ENCODE measurements around the gene OR9A2.

GRCh38 chr7:142992427-142992826, 34.5 kb downstream of the OR9A2 start:
- no peak for TF ChIP-seq RAD21 (IDR thresholded peaks at IDR 0.05)
- no peak for TF ChIP-seq GABPA (IDR thresholded peaks at IDR 0.05 in 1 of 2, conservative IDR thresholded peaks at IDR 0.05 in 1 of 2)
- no peak for TF ChIP-seq TAF1 (conservative IDR thresholded peaks at IDR 0.05)
- TF ChIP-seq, protein P1, sequence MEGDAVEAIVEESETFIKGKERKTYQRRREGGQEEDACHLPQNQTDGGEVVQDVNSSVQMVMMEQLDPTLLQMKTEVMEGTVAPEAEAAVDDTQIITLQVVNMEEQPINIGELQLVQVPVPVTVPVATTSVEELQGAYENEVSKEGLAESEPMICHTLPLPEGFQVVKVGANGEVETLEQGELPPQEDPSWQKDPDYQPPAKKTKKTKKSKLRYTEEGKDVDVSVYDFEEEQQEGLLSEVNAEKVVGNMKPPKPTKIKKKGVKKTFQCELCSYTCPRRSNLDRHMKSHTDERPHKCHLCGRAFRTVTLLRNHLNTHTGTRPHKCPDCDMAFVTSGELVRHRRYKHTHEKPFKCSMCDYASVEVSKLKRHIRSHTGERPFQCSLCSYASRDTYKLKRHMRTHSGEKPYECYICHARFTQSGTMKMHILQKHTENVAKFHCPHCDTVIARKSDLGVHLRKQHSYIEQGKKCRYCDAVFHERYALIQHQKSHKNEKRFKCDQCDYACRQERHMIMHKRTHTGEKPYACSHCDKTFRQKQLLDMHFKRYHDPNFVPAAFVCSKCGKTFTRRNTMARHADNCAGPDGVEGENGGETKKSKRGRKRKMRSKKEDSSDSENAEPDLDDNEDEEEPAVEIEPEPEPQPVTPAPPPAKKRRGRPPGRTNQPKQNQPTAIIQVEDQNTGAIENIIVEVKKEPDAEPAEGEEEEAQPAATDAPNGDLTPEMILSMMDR (IDR thresholded peaks at IDR 0.05; ENCODE audit: low read depth, low read length, missing input control): no peak
- TF ChIP-seq, protein P2, sequence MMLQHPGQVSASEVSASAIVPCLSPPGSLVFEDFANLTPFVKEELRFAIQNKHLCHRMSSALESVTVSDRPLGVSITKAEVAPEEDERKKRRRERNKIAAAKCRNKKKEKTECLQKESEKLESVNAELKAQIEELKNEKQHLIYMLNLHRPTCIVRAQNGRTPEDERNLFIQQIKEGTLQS (IDR thresholded peaks at IDR 0.05): no peak

Data from liver (tissue), 3 donors.